GM19452 (cell line): ENCODE data around the gene COMMD9.

Experiments
- ATAC-seq: cut with Tn5 transposase; IDR thresholded peaks from one replicate; pipeline ENCODE4 v1.9.1; 2021; ENCODE audit not compliant: unreplicated experiment

The COMMD9 gene

DNA sequence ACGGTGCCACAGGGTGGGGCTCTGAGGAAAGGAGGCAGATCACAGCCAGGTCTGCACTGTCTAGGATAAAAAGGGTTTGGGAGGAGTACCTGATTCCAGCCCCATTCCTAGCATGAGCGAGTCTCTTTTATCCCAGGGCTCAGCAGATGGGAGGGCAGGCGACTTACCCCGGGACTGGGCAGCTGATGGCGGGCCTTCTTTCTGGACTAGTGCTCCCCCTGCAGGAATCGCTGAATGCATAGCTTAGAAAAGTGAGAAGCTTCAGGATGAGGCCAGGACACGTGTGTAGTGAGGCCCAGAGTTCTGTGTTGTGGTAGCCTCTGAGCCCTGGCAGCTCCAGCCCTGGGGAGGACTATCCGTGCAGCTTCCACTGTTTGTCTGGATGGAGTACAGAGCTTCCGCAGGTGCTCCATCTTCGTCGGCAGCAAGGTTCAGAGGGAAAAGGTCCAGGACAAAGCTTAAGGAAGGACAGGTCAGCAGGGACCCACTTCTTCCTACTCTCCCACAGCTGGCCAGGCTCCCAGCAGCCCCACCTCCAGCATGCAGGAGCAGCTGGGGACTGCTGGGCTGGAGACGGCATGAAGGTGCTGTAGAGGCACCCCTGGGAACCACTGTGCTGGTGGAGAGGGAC lies 30.4 kb downstream of the COMMD9 start:
- ATAC-seq = no peak

DNA sequence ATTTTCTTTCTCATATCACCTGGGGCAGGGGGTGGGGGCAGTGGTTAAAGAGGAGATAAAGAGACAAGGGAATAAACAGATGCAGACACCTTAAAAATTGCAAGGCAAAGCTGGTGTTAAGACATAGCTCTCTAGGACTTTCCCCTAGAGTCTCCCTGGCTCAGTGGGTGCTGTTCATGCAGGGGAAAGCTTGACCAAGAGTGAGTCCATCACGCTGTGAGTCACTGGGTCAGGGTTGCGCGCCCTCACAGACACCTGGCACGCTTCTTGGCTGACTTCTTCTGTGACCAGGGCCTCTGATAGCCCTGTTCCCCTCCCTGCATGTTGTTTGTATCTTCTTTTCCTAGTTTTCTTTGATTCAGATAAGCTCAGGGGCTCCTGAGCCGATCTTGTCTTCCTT lies 31.9 kb downstream of the COMMD9 start:
- ATAC-seq = no peak

DNA sequence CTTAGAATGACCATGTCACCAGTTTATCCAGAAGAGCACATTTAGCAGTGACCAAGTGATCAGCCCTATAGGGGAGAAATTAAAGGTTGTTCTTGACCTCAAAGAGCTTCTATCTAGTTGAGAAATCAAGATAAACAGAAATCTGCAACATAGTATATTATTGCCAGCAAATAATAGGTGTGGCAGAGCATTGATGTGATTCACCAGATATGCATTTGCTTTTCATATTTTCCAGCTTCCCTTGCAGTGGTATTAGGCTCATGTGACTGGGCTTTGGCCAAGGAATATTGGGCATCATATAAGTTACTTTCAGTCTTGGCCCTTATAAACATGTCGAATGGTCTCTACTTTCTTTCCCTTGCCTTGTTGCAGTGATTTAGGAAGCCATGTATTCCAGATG lies 34.5 kb downstream of the COMMD9 start:
- ATAC-seq = no peak

DNA sequence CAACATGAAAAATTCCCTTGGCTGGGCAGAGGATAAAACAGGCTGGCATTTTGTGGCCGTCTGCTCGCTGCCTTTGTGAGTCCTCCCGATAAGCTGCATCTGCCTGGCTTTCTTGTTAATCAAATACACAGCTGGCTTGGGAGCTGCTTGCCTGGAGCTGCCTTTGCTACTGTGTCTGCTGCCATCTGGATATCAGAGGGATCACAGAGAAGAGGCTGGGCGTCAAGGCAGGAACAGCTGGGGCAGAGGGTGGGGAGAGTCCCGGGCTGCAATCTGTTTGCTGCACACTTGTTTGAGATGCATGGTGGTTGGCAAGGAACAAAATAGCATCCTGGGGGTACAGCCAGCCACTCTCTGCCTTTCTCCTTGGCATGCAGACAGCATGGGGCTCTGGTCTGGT lies 36.0 kb downstream of the COMMD9 start:
- no peak for ATAC-seq

DNA sequence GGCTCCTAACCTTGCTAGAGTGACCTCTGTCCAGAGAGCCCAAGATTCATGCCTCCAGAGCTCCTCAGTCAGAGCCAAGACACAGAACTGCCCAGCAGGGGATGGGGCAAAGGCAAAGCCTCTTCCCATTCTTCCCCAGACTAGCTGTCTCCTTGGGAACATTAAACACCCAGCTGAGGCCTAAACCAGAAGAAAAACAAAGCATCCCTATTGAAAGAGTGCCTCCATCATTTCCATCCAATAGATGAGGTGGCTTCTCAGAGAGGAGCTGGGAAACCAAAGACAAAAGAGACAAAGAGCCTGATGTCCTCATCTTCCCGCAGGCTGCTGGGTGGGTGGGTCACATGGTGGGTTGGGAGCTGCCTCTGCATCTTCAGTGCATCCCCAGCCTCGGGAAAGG lies 37.4 kb downstream of the COMMD9 start:
- no peak for ATAC-seq

DNA sequence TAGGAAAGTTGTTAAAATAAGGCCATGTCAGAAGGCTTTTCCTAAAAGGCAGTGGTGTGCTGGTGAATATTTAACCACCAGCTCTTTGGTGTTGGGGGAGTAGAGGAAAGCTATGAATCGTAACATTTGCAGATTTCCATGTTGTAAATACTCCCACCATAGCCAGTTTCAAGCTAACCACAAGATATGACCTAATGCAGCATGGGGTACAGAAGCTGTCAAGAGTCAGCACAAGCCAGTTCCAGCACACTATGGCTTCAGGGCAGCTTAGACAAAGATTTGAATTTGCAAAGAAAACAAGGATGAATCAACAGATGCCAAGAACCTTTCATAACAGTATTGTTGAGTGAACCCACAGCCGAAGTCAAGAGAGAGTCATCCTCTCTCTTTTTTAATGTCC lies 40.0 kb downstream of the COMMD9 start:
- ATAC-seq = no peak

DNA sequence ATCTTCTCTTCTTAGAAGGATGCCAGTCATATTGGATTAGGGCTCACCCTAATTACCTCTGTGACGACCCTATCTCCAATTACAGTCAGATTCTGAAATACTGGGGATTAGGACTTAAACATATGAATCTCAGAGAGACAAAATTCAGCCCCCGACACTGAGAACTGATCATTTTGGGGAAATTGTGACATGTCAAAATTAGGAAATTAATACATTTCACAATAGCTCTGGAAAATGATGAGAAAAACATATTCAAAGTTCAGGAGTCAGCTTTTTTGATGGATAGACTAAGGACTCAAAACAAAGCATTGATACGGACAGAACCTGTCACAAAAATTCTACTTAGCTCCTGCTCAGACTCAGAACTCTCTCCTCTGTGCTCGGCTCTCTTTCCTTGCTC lies 40.8 kb downstream of the COMMD9 start:
- no peak for ATAC-seq

DNA sequence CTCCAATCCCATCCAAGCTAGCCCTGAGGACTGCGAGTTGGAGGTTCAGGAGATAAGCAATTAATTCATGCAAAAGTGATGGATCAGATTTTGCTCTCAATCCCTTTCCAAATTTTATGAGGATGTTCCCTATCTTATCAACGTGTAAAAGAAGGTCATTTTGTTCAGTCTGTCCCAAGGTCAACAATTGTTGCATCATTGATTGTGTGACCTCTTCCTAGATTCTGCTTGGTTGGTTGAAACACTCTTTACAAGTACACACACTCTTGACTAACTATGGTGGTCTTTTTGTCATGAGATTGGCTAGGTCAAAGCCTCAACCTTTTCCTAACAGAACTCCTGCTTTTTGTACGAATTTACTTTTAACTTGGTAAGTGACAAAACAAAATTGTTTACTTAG lies 41.7 kb downstream of the COMMD9 start:
- no peak for ATAC-seq

DNA sequence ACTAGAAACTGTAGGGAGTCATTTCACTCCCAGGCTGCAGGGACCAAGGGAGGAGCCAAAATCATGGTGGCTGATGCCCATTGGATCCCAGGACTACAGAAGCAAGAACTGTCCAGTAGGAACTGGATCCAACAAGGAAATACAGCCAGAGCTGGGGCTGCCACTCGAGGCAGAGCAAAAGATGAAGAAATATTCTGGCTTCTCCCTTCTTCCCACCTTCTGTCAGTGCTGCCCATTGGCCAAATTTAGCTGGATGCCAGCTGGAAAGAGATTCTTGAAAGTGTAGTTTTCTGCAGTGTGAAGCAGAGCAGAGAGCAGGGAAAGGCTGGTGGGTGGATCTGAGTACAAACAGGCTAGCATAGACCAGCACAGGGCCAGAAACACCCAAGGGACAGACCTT lies 45.6 kb downstream of the COMMD9 start:
- no peak for ATAC-seq

DNA sequence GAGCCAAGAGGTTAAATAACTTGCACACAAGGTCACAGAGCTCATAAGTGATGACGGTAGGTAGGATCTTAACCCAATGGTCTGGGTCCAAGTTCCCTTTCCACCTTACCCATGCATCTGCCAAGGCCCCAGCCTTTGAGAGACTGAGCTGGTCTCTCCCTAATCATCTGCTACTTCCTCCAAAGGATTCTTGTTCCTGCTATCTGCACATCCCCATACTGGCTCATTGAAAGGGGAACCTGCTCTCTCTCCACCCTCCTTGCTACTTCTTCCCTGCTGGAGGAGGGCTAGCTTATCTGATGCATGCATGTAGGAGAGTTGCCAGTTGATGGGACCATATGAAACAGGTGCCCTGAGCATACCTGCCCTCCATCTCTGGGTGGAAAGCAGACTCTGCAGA lies 47.7 kb downstream of the COMMD9 start:
- ATAC-seq = no peak

DNA sequence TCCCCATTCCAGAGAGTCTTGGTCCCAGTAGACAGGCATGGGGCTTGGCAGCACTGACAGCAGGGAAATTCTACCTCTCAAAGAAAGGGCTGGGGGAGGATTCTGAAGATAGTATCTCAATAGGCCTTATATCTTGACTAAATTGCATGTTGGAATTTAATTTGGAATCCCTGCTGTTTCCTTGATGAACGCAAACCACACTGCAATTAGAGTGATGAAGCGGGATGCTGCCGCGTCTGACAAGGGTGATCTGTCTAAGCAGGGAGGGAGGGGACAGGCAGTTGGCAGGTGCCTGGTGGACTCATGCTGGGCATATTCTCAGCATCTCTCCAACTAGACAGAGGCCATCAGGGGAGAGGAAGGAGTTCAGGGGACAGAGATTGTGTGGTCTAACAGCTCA lies 48.4 kb downstream of the COMMD9 start:
- ATAC-seq = no peak

DNA sequence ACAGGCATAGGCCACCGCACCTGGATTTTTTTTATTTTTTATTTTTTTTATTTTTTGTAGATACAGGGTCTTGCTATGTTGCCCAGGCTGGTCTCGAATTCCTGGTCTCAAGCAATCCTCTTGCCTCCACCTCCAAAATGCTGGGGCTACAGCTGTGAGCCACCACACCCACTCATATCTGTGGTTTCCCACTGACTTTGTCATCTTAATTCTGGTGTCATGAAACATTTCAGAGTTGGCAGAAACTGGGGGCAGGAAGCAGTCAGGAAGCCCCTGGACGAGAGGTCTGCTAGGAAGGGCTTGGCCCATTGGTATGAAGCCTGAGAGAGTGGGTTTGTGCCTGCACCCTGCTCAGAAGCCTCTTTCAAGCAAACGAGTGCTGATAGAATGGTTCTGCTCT lies 49.1 kb downstream of the COMMD9 start:
- no peak for ATAC-seq

DNA sequence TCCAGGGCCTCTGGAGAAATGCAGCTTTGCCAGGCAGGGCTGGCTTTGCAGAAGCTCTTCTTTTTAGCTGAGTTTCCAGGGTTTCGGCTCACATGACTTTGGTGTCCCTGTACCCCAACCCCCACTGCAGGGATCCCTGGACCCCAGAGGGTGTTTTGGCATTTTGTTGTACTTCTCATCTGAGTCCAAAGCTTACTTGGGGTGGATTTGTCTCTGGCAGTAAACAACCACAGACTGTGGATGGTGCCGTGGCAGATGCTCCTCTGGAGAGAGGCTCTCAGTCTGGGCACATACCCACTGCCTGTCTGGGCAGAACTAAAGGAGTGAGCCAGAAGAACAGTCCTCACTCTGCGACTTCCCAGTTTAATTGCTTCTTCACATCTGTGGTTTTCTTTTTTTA lies 49.6 kb downstream of the COMMD9 start:
- ATAC-seq = no peak

DNA sequence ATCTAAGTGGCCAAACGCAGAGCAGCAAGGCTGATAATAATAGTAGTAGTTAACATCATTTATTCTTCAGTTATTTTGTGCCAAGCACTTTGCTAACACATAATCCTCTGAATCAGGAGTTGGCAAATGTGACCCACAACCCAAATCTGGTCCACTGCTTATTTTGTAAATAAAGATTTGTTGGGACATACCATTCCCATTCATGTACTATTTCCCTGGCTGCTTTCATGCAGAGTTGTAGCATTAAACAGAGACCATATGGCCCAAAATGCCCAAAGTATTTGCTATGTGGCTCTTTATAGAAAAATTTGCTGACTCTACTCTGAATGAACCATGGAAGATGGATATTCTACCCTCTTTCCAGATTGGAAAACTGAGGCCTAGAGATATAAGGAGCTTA lies 50.3 kb downstream of the COMMD9 start:
- ATAC-seq = no peak

DNA sequence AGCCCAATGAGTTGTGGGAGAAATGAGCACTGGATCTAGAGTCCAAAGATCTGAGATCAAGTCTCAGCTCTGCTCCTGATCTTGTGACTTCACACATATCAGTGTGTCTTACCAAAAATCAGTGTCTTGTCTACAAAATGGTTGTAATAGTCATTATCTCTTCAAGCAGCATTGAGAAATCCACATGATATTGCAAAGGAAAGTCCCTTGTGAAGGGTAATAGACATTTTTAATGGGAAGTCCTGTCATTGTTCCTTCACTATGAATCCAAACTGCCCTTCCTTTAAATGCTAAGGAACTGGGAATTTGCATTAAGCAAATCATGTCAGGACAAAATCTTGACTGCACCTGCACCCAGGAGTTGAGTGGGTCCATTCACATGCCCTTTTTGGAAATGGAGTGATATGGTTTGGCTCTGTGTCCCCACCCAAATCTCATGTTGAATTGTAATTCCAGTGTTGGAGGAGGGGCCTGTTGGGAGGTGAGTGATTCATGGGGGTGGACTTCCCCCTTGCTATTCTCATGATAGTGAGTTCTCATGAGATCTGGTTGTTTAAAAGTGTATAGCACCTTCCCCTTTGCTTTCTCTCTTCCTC lies 51.1 kb downstream of the COMMD9 start:
- ATAC-seq = no peak

DNA sequence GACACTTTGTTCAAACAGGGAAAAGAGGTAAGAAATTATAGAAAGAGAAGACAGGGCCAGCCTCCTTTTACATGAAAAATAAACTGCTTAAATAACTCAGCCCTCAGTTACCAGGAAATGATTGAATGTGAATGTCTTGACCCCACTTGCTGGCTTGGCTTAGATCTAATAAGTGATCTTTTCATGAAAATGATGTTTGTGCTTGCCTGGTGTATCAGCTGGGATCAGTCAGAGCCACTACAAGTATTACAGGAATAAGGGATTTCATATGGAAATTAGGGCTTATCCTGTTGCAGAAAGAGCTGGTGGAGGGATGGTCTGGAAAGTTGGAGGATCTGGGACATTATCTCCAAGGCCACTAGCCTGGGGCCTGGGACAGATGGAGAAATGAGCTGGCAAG lies 51.8 kb downstream of the COMMD9 start:
- no peak for ATAC-seq

DNA sequence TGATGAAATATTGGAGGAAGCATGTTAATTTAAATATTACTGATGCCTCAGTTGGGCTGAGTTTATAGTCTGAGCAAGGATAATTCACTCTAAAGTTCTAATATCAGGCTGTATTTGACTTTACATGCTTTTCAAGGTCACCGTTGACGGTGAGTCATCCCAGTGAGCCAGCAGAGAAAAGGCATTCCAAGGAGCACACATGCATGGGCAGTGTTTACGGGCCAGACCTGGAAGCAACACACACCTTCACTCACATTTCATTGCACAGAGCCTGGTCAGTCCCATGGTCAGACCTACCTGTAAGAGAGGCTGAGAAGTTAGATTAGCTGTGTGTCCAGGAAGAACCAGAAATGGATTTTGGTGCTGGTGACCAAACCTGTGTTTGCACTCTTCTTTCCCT lies 53.5 kb downstream of the COMMD9 start:
- no peak for ATAC-seq

DNA sequence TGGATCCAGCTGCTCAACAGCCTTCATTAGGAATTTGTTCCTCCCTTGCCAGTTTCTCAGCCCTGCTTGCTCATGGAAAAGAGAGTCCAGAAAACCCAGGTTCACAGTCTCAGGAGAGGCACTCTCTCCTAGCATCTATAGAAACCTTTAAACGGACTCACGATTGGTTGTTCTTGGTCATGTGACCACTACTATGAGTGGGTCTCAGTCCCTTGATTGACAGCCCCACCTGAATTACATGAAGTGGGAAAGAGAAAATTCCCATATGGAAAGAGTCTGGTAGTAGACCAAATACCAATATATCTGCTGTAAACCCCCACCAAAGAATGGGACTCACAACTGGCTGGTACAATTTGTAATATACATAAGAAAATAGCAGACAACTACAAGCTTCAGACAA lies 54.4 kb downstream of the COMMD9 start:
- ATAC-seq = no peak

DNA sequence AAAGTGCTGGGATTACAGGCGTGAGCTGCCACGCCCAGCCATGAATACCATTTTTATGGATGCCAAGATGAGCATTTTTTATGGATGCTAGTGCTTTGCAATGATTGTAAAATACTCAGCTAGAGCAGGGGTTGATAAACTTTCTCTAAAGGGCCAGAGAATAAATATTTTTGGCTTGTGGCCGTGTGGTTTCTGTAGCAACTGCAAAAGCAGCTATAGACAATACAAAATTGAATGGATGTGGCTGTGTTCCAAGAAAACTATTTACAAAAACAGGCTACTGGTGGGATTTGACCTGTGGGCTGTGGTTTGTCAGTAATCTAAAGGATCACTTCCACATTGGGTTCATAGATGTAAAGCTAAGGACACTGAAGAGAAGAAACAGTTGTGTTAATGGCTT lies 56.0 kb downstream of the COMMD9 start:
- ATAC-seq = no peak

DNA sequence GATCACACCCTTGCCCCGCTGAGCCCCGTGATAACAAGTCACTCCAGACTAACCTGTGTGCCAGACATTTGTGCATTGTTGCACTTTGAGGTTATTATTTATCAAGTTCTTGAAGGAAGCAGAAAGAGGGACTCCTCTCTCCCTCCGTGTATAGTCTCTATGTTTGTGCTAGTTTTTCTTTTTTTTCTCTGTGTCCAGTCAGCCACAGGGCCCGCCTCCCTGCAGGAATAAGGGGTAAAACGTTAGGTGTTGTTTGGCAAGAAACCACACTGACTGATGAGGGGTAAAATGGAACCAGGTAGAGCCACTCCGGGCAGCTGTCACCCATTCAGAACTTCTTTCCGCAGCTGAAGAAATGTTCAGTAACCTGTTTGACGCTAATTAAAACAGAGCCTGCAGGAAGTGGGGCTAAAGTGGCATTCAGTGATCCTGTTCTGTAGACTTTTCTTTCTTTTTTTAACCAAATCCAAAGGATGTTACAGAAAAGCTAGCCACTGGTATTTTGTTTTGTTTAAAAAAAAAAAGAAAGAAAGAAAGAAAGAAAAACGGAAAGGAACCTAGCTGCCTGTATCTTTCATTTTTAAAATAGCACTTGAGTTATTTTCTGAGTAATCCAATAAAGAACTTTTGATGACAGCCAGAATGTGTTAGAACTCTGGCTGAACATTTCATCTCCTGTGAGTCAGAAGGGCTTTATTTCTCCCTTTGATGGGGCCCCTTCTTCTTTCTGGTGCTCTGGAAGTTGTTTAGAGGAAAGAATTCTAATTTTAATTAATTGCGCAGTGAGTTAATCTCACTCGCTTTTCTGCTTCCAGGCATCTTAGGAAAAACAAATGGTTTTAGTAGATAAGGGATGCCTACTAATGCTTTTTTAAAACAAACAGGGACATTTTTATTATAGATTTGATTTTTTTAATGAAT lies 58.2 kb downstream of the COMMD9 start:
- ATAC-seq = no peak

DNA sequence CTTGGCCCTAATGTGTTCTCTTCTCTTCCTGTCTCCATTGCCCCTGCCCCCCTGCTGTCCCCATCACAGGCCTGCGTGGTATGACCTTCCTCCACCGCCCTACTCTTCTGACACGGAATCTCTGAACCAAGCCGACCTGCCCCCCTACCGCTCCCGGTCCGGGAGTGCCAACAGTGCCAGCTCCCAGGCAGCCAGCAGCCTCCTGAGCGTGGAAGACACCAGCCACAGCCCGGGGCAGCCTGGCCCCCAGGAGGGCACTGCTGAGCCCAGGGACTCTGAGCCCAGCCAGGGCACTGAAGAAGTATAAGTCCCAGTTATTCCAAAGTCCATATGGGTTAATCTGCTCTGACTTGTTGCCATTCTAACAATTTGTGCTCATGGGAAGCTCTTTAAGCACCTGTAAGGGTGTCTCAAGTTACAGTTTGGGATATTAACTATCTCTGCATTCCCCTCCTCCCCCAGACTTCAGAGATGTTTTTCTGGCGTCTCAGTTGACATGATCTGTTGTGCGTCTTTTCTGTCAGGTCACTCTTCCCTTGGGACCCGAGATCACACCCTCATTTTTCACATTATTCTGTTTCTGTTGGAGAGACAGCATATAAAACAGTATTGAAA lies 60.0 kb downstream of the COMMD9 start:
- no peak for ATAC-seq

DNA sequence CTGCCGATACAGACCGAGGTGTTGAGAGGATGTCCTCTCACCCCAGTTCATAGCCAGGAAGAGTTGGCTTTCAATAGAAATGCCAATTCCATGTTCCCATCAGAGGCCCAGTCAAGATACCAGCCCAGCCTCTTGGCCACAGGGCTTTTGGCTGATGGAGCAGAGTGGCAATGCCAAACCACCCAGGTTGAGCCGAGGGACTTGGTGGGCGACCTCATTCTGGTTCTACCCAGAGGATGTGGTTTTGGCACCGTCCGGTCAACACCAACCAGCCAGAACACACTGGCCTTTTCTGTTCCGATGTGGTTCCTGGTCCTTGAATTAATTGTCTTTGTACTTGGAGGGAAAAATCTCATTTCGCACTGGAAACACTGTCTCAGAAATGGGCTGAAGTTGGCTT lies 60.5 kb downstream of the COMMD9 start:
- no peak for ATAC-seq
